ENCODE results near the gene KDM5A. TPM values are rescaled to one million over a fixed set of nuclear protein-coding genes. Genes with fewer than 3 reads are reported as not detected.

Gene KDM5A
- total and polyA plus RNA-seq, 2 donors (not counting 3 experiments of a cell fraction or from before 2014, with no cell fraction given): 12.6 to 61.0 TPM

DNA sequence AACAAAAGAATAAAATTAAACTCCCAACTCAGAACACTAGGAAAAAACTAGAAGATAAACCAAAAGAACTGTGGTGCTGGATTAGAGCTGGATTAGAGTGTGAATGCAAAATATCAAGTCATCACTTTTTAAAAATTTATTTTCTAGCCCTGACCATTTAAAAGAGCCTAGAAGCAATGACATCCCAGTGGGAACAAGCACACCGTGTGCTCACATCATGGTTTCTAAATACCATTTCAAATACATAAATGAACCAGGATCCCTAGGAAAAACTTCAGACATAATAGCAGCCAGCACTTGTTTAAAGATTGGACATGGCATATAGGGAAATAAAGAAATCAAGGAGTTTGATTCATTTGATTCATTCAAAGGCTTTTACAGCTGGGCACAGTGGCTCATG lies 30.0 kb downstream of the KDM5A start:
- Histone ChIP-seq H3K4me2 (ENCODE audit: insufficient read depth, low read length) (no peak overlapping the region), H4K20me1 (replicated peaks; ENCODE audit: control insufficient read depth, extremely low read depth, insufficient read depth, low read length) (no peaks in the 10 kb centered on the region), H3K79me2 (ENCODE audit: control insufficient read depth, insufficient read depth, low read length) (peaks cover 4% of the 10 kb centered on the region), H3K4me1 (ENCODE audit: control insufficient read depth, extremely low read depth, insufficient read depth, low read length) (no peaks in the 10 kb centered on the region), H3K9ac (replicated peaks; ENCODE audit: extremely low read depth, insufficient read depth, low read length) (no peak overlapping the region), H3K36me3 (ENCODE audit: control insufficient read depth in 2 of 2, extremely low read depth in 1 of 2, insufficient read depth in 2 of 2, low read length in 2 of 2) (peaks cover 8 to 20% of the 10 kb centered on the region in 2 experiments), H2AFZ (ENCODE audit: low read depth, low read length) (no peak overlapping the region), H3K27me3 (ENCODE audit: control insufficient read depth in 2 of 2, insufficient read depth in 2 of 2, low read length in 2 of 2) (no peaks in the 10 kb centered on the region), H3K4me3 (replicated peaks in 1 of 3; ENCODE audit: insufficient read depth in 1 of 3, low read depth in 1 of 3, low read length in 3 of 3) (no peak overlapping the region), H3K9me1 (replicated peaks; ENCODE audit: control insufficient read depth, extremely low read depth, insufficient read depth, low read length) (no peaks in the 10 kb centered on the region), H3K27ac (ENCODE audit: insufficient read depth, low read depth, low read length) (no peak overlapping the region), H3K9me3 (replicated peaks; ENCODE audit: control insufficient read depth, insufficient read depth, low read length) (no peaks in the 10 kb centered on the region)
- DNase-seq (ENCODE audit: low read depth, low spot score): no peak
- POLR2A ChIA-PET: no interaction called here
- FAIRE-seq: no peak
- CTCF ChIA-PET: no interaction called here
- TF ChIP-seq JUN (IDR thresholded peaks at IDR 0.05; ENCODE audit: borderline replicate concordance, insufficient read depth, insufficient read length, low read depth) (no peak), EZH2 (IDR thresholded peaks at IDR 0.05; ENCODE audit: borderline replicate concordance, low read depth, low read length, severe bottlenecking) (no peak), POLR2AphosphoS5 (IDR thresholded peaks at IDR 0.05; ENCODE audit: insufficient read depth, low read depth, low read length) (no peak), FOS (IDR thresholded peaks at IDR 0.05; ENCODE audit: borderline replicate concordance, insufficient read depth, low read length) (no peak), POLR2A (IDR thresholded peaks at IDR 0.05; ENCODE audit: low read depth, low read length) (no peak), MYC (IDR thresholded peaks at IDR 0.05; ENCODE audit: low read depth, low read length) (no peak), GATA2 (IDR thresholded peaks at IDR 0.05; ENCODE audit: insufficient read depth, insufficient read length, low read depth, low read length) (no peak)
- TF ChIP-seq, protein P1, sequence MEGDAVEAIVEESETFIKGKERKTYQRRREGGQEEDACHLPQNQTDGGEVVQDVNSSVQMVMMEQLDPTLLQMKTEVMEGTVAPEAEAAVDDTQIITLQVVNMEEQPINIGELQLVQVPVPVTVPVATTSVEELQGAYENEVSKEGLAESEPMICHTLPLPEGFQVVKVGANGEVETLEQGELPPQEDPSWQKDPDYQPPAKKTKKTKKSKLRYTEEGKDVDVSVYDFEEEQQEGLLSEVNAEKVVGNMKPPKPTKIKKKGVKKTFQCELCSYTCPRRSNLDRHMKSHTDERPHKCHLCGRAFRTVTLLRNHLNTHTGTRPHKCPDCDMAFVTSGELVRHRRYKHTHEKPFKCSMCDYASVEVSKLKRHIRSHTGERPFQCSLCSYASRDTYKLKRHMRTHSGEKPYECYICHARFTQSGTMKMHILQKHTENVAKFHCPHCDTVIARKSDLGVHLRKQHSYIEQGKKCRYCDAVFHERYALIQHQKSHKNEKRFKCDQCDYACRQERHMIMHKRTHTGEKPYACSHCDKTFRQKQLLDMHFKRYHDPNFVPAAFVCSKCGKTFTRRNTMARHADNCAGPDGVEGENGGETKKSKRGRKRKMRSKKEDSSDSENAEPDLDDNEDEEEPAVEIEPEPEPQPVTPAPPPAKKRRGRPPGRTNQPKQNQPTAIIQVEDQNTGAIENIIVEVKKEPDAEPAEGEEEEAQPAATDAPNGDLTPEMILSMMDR (IDR thresholded peaks at IDR 0.05; ENCODE audit: extremely low read depth in 1 of 2, insufficient read depth in 1 of 2, low read depth in 1 of 2, low read length in 2 of 2): no peak
- TF ChIP-seq, protein P2, sequence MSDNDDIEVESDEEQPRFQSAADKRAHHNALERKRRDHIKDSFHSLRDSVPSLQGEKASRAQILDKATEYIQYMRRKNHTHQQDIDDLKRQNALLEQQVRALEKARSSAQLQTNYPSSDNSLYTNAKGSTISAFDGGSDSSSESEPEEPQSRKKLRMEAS (IDR thresholded peaks at IDR 0.05; ENCODE audit: insufficient read depth, insufficient read length): no peak
- BruUV-seq (replicated peaks): no TSS peak
- dilution Hi-C loops (cut with MboI; ENCODE audit: extremely low pct_ligation_motif_present, low sequenced_read_pairs) (no loop called here), intact Hi-C loops (cut with micrococcal nuclease) (no loop called here)

All from endothelial cell of umbilical vein (primary cell).